Activated CD8-positive, alpha-beta memory T cell treated with anti-CD3 and anti-CD28 coated beads for 4 hours (primary cell): Measurements from ENCODE around the gene MGAT2.
A peak's percentile ranks its signal among the peaks of the same experiment; 100 is the strongest.
"Not testable (repeated sequence)": the region's sequence is repeated elsewhere in the genome, so short reads cannot be mapped to it uniquely, and the experiment has no call there.

Experiments
- DNase-seq, 2 donors: peaks; one replicate each; pipeline ENCODE4 v3.0.0-alpha.2; 2020; ENCODE audit warnings: low read depth in 2 of 2

The MGAT2 gene

DNA sequence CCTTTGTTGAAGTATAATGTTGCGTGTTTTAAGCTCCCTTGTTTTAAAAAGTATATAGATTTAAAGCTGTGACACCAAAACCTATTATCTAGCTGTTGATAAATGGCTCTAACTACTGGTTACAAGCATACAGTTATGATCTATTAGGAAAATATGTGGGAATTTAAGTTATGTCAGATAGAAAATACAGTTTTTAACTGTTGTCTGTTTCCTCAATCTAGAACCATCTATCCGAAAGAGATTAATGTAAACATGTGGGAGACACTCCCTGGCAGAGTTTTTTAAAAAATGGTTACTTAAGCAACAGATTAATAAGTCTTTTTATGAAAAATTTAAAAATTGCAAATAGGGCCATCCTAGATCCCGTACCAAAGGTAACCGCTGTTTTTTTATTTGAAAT lies 8.3 kb upstream of the MGAT2 start:
- DNase-seq, result no peak

DNA sequence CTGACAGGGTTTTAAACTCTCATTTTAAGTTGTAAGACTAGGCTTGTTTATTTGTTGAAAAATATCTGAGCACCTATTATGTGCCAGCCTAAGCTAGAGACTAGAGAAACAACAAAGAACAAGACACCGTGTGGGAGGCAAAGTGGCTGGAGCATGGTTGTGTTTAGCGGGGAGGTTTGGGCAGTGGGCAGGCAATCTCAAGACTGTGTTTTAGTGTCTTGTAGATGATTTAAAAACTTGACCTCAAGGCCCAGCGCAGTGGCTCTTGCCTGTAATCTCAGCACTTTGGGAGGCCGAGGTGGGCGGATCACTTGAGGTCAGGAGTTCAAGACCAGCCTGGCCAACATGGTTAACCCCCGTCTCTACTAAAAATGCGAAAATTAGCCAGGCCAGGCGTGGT lies 7.9 kb upstream of the MGAT2 start:
- no peak for DNase-seq

DNA sequence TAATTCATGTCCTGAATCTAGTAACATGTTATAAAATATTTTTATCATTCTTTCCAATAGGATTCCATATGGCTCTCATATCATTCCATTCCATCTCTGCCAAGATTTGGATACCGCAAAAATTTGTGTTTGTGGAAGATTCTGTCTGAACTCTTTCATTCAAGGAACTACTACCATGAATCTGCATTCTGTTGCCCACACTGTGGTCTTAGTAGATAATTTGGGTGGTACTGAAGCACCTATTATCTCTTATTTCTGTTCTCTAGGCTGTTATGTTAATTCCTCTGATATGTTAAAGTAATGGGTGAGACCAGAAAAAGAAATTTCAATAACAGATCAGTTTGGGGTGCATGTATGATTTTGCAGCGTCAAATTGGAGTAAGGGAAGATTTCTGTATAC lies 6.4 kb upstream of the MGAT2 start:
- no peak for DNase-seq

DNA sequence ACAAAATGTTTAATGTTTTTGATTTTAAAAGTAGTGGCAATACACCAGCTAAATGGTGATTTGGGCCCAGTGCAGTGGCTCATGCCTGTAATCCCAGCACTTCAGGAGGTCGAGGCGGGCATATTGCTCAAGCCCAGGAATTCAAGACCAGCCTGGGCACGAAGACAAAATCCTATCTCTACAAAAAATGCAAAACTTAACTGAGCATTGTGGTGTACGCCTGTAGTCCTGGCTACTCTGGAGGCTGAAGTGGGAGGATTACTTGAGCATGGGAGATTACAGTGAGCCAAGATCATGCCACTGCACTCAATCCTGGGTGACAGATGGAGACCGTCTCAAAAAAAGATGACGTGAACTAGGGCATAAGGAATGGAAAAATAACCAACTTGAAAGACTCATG lies 4.8 kb upstream of the MGAT2 start:
- DNase-seq, result no peak

DNA sequence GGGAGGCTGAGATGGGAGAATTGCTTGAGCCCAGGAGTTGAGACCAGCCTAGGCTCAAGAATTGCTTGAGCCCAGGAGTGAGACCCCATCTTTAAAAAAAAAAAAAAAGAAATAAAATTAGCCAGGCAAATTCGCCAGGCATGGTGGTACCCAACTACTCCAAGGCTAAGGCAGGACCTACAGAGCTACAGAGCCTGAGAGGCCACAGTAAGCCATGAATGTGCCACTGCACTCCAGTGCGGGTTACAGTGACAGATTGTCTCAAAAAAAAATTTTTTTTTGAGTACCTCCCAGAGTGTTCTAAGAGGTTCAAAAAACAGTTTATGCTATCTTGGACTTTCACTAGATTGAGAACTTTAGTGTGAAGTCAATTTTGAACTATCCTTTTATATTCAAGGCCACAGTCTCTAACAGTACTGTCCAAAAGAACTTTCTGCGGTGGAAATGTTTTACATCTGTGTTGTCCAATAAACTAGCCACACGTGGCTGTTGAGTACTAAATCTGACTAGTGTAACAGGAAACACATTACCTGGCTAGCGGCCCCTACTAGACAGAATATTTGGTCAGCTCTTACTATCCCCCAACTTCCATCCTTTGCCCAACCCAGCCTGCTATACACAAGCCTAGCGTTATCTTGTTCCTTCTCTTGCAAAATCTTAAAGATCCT lies 2.6 kb upstream of the MGAT2 start:
- DNase-seq, result no peak

DNA sequence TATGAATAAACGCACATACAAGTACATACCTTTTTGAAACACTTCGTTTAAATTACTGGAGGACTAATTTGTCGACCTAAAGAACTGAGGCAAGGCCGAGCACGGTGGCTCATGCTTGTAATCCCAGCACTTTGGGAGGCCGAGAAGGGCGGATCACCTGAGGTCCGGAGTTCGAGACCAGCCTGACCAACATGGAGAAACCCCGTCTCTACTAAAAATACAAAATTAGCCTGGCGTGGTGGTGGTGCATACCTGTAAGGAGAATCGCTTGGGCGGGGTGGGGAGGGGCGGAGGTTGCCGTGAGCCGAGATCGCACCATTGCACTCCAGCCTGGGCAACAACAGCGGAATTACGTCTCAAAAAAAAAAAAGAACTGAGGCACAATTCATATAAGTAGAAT lies 1.3 kb upstream of the MGAT2 start:
- DNase-seq, result not testable (repeated sequence)

DNA sequence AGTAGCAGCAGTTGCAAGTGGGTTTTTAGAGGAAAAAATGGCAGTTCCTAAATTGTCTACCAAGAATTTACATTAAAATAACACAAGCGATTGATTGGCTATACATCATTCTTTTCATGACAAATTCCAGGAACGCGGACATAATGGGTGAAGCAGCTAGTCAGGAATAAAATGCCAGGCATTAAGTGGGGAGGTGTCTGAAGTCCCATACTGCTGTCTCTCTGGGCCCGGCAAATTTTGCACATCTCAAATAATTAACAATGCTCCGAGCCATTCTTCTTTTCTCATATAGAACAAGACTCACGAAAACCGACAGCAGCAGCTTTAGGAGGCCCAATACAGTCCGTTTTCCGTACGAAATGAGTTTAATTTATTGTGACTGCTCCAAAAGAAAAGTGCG lies 869 bp upstream of the MGAT2 start:
- DNase-seq, result no peak

DNA sequence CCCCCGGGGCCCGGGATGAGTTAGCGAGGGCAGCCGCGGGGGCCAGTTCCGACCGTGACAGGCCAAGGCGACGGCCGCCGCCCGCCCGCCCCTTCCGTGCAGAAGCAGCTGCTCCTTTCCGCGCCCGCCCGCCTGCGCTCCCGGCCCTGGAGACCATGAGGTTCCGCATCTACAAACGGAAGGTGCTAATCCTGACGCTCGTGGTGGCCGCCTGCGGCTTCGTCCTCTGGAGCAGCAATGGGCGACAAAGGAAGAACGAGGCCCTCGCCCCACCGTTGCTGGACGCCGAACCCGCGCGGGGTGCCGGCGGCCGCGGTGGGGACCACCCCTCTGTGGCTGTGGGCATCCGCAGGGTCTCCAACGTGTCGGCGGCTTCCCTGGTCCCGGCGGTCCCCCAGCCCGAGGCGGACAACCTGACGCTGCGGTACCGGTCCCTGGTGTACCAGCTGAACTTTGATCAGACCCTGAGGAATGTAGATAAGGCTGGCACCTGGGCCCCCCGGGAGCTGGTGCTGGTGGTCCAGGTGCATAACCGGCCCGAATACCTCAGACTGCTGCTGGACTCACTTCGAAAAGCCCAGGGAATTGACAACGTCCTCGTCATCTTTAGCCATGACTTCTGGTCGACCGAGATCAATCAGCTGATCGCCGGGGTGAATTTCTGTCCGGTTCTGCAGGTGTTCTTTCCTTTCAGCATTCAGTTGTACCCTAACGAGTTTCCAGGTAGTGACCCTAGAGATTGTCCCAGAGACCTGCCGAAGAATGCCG lies 699 bp downstream of the MGAT2 start:
- no peak for DNase-seq

DNA sequence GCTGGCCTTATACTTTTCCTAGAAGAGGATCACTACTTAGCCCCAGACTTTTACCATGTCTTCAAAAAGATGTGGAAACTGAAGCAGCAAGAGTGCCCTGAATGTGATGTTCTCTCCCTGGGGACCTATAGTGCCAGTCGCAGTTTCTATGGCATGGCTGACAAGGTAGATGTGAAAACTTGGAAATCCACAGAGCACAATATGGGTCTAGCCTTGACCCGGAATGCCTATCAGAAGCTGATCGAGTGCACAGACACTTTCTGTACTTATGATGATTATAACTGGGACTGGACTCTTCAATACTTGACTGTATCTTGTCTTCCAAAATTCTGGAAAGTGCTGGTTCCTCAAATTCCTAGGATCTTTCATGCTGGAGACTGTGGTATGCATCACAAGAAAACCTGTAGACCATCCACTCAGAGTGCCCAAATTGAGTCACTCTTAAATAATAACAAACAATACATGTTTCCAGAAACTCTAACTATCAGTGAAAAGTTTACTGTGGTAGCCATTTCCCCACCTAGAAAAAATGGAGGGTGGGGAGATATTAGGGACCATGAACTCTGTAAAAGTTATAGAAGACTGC lies 1.5 kb downstream of the MGAT2 start:
- DNase-seq, result no peak

DNA sequence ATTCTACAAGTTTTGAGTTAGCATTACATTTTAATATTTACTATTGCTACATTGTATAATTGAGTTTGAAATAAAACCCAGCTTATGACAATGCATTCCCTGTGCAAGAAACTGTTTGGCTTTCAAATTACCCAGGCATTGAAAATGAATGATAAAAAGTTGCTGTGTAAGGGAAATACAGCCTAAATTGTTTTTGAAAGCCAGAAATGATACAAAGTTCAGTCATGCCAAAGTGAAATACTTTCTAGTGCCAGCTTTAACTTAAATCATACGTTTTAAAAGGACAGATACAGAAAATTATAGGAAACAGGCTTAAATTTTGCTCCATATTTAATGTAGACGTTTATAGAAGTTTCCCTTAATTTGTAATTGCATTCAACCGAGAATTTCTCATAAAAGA lies 2.8 kb downstream of the MGAT2 start:
- no peak for DNase-seq

DNA sequence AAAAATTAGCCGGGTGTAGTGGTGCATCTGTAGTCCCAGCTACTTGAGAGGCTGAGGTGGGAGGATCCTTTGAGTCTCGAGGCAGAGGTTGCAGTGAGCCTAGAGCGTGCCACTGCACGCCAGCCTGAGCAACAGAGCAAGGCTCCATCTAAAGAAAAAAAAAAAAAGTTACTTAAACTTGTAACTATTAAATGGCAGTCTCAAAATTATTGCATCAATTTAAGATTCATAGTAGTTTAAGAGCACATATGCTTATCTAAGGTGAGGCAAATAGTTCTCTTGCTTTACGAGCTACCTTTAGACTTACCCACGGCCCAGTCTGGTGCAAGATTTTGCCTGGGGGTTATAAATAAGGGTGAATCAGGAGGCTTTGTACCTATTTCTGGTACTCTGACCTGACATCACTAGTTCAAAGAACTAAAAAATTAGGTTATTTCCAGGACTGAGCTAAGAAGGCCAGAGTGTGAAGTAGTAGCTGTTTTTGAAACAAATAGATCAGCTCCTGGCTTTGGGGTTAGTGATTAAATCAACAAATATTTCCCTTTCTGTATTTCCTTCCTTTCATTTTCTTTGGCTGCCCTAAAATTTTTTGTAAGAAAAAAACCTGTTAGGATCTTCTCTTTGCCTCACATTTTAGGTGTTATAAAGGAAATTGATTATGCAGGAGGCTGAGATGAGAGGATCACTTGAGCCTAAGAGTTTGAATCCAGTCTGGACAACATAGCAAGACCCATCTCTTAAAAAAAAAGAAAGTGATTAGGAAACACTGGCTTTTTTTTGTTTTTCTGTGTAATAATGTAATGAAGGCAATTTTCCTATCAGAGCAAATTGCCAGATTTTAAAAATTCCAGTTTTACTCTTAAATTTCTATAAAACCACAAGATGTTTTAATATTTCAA lies 3.6 kb downstream of the MGAT2 start:
- DNase-seq, result no peak

DNA sequence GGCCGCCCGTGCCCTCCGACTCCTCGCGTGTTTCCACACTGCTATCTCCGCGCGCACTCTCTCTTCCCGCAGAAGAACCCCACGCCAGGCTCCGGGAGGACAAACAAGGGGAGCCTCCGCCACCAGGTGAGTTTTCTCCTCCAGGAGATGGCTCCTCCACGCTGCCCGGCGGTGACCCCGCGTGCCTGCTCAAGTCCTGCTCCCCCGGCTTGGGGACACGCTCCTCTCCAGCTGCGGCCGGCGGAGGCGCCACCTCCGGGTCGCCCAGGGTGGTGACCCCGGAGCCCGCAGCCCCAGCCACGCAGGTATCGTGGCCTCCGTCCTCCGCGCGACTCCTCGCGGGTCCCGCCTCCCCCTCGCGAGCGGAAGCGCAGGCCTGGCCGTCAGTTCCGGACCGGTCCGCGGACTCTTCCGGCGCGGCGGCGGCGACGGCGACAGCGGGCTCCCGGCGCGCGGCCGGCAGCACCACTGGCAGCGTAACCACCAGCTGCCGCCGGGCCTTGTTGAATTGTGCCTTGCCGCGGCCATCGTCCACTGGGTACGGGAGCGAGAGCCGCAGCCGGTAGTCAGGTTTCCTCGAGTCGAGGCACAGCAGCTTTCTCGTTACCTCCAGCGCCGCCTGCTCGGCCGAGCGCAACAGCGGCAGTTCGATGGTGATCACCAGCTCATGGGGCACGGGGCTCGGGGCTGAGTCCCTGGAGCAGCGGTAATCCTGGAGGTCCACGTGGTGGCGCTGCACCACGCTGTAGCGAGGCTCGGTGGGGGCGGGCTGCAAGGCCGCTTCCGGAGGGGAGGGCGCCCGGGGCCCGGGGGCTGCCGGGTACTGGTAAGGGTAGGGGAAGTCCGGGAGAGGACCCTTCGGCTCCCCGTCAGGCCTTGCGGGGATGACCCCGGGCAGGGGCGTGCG lies 13.3 kb downstream of the MGAT2 start:
- peak; percentile 89 to 93 for DNase-seq

DNA sequence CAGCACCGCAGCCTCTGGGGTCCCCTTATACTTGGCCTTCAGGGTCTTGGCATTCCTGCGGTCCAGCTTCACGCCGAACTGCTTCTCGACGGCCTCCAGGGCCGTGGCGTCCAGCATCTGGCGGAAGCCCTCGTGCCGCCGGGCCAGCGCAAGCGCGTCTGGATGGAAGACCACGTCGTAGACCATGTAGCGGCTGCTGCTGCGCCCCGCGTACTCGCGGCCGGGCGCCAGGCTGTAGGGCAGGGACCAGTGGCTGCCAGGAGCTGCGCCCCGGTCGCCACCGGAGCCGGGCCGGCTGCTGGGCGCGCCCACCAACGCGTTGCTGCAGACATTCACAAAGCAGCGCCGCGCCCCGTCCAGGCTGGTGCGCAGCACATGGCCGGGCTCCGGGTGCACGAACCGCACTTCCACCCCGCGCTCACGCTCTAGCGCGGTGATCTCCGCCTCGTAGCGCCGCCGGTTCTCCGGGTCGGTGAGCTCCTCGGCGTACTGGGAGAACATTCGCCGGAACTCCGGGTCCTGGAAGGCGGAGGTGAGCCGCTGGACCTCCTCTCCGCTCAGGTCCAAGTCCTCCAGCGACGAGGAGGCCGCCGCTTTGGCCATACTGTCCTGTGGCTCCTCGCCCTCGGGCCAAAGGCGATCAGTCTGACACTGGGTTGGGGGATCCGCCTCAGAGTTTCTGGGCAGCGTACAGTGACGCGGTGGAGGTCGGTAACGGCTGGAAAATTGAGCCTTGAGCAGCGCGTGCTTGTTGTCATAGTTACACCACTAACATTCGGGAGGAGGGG lies 14.1 kb downstream of the MGAT2 start, which contains the start of gene DNAAF2:
DNAAF2 (minus strand) TSS at position 698 of the 788 bp plus-strand sequence; CDS start at position 603, 95 bp downstream.
- DNase-seq, result peak in 1 of 2 donors; percentile 39

DNA sequence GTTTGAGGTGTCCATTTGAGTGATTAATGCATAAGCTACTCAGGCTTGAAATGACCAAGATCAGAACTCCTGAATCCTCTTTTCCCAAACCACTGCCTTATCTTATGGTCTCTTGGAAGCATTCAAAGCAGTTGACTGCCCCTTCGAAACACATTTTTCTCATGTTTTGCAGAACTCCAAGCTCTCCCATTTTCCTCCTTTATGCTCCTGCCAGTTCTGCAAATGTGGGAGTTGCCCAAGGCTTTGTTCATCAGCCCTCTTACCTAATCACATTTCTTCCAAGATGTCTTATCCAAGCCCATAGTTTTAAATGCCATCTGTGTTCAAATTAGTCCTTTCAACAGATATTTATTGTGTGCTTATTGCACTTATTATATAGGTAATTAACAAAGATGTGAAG lies 16.3 kb downstream of the MGAT2 start:
- no peak for DNase-seq

DNA sequence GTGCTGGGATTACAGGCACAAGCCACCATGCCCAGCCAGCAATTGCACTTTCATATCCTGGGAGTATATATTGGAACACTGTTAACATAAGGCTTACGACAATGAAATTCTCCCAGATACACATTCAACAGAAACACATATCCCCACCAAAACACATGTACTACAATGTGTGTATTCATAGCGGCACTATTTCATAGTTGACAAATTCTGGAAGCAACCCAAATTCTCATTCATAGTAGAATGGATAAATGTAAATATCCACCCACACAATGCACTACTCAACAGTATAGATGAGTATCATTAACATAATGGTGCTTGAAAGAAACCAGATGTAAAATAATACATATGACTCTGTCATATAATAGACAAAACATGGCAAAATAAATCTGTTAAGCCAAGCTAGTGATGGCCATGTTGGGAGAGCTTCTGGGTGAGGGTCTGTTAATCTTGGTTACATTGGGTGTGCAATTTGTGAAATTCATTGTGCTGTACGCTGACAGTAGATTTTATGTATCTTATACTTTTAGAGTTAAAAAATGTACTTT lies 17.0 kb downstream of the MGAT2 start:
- no peak for DNase-seq

DNA sequence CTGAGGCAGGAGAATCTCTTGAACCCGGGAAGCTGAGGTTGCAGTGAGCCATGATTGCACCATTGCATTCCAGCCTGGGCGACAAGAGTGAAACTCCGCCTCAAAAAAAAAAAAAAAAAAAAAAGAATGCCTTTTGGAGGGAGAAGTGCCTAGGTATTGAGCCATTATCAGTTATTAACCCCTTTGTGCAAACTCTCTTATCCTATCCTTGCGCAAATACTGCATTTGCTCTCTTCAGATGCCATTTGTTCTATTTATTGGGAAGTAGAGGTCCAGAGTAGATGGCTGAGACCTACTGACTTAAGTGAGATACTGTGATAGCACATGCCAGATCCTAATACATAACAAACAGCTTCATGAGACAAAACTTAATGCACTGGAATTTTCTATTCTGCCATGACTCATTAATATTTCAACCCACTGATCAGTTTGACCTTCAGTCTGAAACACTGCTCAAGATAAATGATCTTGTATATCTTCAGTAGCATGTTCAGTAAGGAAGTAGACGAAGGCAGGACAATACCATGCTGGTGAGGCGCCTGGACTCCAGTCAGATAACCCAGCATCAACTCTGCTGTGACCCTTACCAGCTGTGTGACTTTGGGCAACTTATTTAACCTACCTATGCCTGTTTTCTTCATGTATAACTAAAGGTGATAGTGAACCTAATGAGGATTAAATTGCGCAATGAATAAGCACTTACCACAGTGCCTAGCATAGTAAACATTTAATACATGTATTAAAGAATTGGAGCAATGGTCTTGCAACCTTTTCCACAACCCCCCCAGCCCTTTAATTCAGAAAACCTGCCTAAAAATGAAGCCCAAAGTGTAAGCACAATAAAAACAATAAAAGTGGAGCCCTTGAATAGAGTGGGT lies 20.2 kb downstream of the MGAT2 start:
- DNase-seq, result no peak

DNA sequence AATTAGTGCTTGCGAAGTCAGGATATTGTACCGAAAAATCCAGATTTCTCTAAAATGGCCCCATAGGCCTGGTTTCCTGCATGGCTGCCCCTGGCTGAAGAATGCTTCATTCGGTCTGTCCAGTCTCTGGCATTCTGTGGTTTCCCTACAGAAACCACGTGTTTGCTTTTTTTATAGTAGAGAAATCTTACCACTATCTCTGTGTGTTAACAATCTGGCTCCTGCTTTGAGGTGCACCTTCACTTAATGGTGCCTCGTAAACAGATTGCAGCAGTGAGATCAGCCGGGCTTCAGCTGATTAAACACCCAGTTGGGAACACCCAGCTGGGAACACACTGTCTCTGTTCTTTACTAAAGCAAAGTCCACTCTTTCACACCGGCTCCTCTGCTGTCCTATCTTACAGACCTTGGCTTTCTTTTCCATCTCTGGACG lies 21.1 kb downstream of the MGAT2 start:
- no peak for DNase-seq

DNA sequence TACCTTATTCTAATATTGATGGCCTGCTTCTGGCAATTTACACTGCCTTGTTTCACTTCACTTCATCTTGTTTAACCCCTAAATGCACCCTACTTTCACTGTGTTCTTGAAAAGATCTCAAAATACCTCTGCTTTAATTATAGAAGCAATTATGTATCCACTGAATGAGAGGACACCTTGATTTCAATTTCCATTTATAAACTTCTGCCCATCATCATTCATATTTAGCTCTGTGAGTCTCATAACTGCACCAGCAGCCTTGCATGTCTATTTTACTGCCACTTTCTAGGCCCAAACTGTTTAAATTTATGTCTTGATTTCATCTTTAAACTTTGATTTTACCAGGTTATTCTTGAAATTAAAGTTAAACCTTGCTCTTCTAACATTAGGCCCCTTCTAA lies 21.6 kb downstream of the MGAT2 start:
- no peak for DNase-seq

DNA sequence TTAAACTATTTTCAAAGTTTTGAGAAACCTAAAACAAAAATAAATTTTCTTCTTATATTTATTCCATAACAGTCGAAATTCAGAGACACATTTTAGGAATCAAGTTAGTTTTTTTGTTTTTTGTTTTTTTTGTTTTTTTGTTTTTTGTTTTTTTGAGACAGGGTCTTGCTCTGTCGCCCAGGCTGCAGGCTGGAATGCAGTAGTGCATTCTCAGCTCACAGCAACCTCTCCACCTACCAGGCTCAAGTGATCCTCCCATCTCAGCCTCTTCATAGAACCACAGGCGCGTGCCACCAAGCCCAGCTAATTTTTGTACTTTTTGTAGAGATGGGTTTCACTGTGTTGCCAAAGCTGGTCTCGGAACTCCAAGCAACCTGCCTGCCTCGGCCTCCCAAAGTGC lies 32.9 kb downstream of the MGAT2 start:
- no peak for DNase-seq
